Gastroesophageal sphincter (tissue), 4 donors: ENCODE data around the gene EFNA3. TPM values are rescaled to one million over a fixed set of nuclear protein-coding genes. Genes with fewer than 3 reads are reported as not detected.

Source experiments
- ATAC-seq: fragments of 150-250 bp; one replicate; pipeline ENCODE4 v1.9.1; 2016; ENCODE audit warnings: mild to moderate bottlenecking, moderate library complexity
- H3K27ac ChIP-seq, 4 donors: fragments of 200-600 bp; sonication (generic) in 3 of 4; 1 replicate in 3 of 4; 2 replicates in 1 of 4; pipeline ENCODE4 v1.5.1; 2016 to 2019
- H3K27me3 ChIP-seq: fragments of 200-600 bp; sonication (generic); one replicate; pipeline ENCODE4 v1.5.1; 2019
- H3K36me3 ChIP-seq, 2 donors: fragments of 200-600 bp; sonication (generic); one replicate each; pipeline ENCODE4 v1.5.1; 2019; ENCODE audit warnings: control low read depth in 1 of 2
- H3K4me1 ChIP-seq, 3 donors: fragments of 200-600 bp; sonication (generic); 1 replicate in 2 of 3; 2 replicates in 1 of 3; pipeline ENCODE4 v1.5.1; 2016 to 2019; ENCODE audit warnings: control low read depth in 2 of 3
- H3K4me3 ChIP-seq, 2 donors: fragments of 200-600 bp; sonication (generic); one replicate each; pipeline ENCODE4 v1.5.1; 2019; ENCODE audit warnings: mild to moderate bottlenecking in 1 of 2, moderate library complexity in 1 of 2
- H3K9me3 ChIP-seq, 3 donors: fragments of 200-600 bp; sonication (generic); one replicate each; pipeline ENCODE4 v1.5.1; 2017 to 2019; ENCODE audit warnings: control low read depth in 2 of 3
- CTCF ChIP-seq, 4 experiments: fragments of 200-600 bp in 2 of 4; fragments of 450-650 bp in 2 of 4; sonication (generic) in 1 of 4; IDR thresholded peaks; one replicate each; pipeline ENCODE4 v1.5.1; 2017 to 2019; ENCODE audit warnings: antibody characterized with exemption in 4 of 4, mild to moderate bottlenecking in 2 of 4, moderate library complexity in 2 of 4
- EP300 ChIP-seq: sonication (generic); formaldehyde crosslinking; IDR thresholded peaks from one replicate; pipeline ENCODE4 v1.6.1; 2017; ENCODE audit warnings: antibody characterized with exemption, mild to moderate bottlenecking
- POLR2A ChIP-seq, 2 donors: fragments of 450-650 bp; IDR thresholded peaks; one replicate each; pipeline ENCODE4 v1.6.1; 2017; ENCODE audit warnings: antibody characterized with exemption in 2 of 2, mild to moderate bottlenecking in 2 of 2, moderate library complexity in 1 of 2
- POLR2AphosphoS5 ChIP-seq: sonication (generic); formaldehyde crosslinking; IDR thresholded peaks from one replicate; pipeline ENCODE4 v1.6.1; 2017; ENCODE audit warnings: antibody characterized with exemption
- WGBS, 2 donors: methylation state at CpG; one replicate each; pipeline ENCODE4 v1.1.5; 2018; ENCODE audit warnings: low coverage in 1 of 2; 5-methylcytosine and 5-hydroxymethylcytosine counted together
- total RNA-seq, 4 donors: library from RNA; depleted of rRNA; stranded (reverse); fragments of >200 nt; gene quantifications; one replicate each; pipeline ENCODE4 v1.1.0, GENCODE V29; 2016

EFNA3 gene
- total RNA-seq, 4 donors from 2014 or later, result 0.27 to 0.77 TPM; not detected in 2

- Histone ChIP-seq H3K4me1 (peaks cover 0 to 50% (median 20%) of the 10 kb centered on the region in 3 donors), H3K36me3 (peaks cover 0 to 3% of the 10 kb centered on the region in 2 donors), H3K9me3 (no peaks in the 10 kb centered on the region), H3K4me3 (no peak overlapping the region), H3K27me3 (no peaks in the 10 kb centered on the region), H3K27ac (no peak overlapping the region)
- ATAC-seq, result no peak
- 82 to 83% methylated on average over 2 to 4 of the region's 8 CpGs for WGBS, 2 donors
- TF ChIP-seq CTCF (IDR thresholded peaks at IDR 0.05) (no peak), POLR2A (IDR thresholded peaks at IDR 0.05) (no peak), POLR2AphosphoS5 (no peak), EP300 (no peak)
Observed at GRCh38 chr1:155048449-155049334, 29.9 kb upstream of the EFNA3 start.

- peaks cover 0 to 52% (median 20%) of the 10 kb centered on the region in 3 donors for H3K4me1 ChIP-seq
- H3K9me3 ChIP-seq, result no peaks in the 10 kb centered on the region
- peaks cover 0 to 15% of the 10 kb centered on the region in 2 donors for H3K36me3 ChIP-seq
- no peak for ATAC-seq
- WGBS, 2 donors, result 13 to 30% methylated on average over 4 to 8 of the region's 10 CpGs
- H3K4me3 ChIP-seq, result peak overlapping the region; percentile 62 to 65
- peak overlapping the region; percentile 35 to 96 (median 90) for H3K27ac ChIP-seq
- H3K27me3 ChIP-seq, result no peaks in the 10 kb centered on the region
- no peak for TF ChIP-seq POLR2A (IDR thresholded peaks at IDR 0.05)
- TF ChIP-seq CTCF (IDR thresholded peaks at IDR 0.05), result no peak
- TF ChIP-seq POLR2AphosphoS5, result no peak
Observed at GRCh38 chr1:155049651-155050559, 28.7 kb upstream of the EFNA3 start.

DNA sequence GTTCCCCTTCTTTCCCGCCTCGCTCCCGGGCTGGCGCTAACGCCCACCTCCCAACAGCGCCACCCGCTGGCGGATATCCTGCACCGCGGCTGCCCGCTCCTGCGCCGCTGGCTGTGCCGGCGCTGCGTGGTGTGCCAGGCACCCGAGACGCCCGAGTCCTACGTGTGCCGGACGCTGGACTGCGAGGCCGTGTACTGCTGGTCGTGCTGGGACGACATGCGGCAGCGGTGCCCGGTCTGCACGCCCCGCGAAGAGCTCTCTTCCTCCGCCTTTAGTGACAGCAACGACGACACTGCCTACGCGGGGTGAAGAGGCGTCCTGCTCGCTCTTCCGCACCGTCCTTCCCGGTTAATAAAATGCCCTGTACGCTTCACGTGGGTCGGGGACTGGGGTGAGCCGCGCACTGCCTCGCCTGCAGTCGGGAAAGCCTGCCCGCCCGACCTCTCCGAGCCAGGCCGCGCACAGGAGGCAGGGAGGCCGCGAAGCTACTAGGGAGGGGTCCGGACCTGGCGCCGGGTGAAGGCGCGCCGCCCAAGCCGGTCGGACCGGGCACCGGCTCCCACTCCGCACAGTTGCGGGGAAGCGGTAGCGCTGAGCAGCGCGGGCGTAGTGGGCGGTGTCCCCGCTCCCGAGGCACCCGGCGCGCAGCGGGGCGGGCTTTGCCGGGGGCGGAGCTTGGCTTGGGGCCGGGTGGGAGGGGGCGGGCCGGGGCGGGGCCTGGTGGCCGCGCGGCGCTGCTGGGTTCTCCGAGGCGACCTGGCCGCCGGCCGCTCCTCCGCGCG, 27.9 kb upstream of the EFNA3 start, which contains the start of gene ADAM15:
ADAM15 (plus strand) TSS at position 757 of the 782 bp plus-strand sequence. CDS start 71 bp downstream, outside the sequence.
- Histone ChIP-seq H3K4me3 (peak within 1 kb of the TSS; percentile 62 to 65), H3K9me3 (no peaks in the 10 kb centered on the region), H3K36me3 (peaks cover 0 to 24% of the 10 kb centered on the region in 2 donors), H3K27me3 (no peaks in the 10 kb centered on the region), H3K4me1 (peaks cover 0 to 48% (median 17%) of the 10 kb centered on the region in 3 donors), H3K27ac (peak within 1 kb of the TSS; percentile 69 to 96 (median 90))
- peak; percentile 88 for ATAC-seq
- TF ChIP-seq CTCF (IDR thresholded peaks at IDR 0.05) (peak in 3 of 4 experiments; percentile 87 to 94 (median 91)), POLR2A (IDR thresholded peaks at IDR 0.05) (no peak), EP300 (no peak), POLR2AphosphoS5 (peak; percentile 58)
- WGBS, 2 donors, result 0% methylated on average over 2 of the region's 99 CpGs; no CpG with 5 or more reads in 1 of the 2 donors

DNA sequence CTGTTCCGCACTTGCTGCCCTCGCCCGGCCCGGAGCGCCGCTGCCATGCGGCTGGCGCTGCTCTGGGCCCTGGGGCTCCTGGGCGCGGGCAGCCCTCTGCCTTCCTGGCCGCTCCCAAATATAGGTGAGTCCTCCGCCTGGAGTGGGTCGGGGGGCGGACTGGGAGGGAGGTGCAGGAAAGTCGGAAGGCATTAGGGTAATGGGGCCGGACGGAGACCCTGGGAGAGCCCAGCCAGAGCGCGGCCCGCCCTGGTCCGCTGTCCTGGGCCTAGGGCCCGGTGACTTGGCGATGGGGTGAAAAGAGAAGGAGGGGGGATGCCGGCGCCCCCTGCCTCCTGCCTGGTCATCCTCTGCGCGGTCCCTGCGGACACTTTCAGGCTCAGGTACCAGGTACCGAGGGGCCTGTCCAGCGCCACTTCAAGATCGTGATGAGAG, 27.3 kb upstream of the EFNA3 start:
- Histone ChIP-seq H3K27ac (peak overlapping the region; percentile 69 to 96 (median 90)), H3K36me3 (peaks cover 0 to 30% of the 10 kb centered on the region in 2 donors), H3K4me1 (peaks cover 0 to 48% (median 17%) of the 10 kb centered on the region in 3 donors), H3K27me3 (no peaks in the 10 kb centered on the region), H3K9me3 (no peaks in the 10 kb centered on the region), H3K4me3 (peak overlapping the region; percentile 62 to 65)
- no peak for ATAC-seq
- WGBS, 2 donors, result no CpG with 5 or more reads among the region's 31 CpGs
- TF ChIP-seq POLR2A (IDR thresholded peaks at IDR 0.05) (peak; percentile 20 to 50), POLR2AphosphoS5 (no peak), CTCF (IDR thresholded peaks at IDR 0.05) (peak in 1 of 4 experiments; percentile 2), EP300 (no peak)
